OCI-LY3 (cell line): ENCODE data around the gene TP53INP2.

ENCODE experiments used
- CTCF ChIP-seq: fragments of 200-600, 300-600 bp; sonication (generic); IDR thresholded peaks from 2 replicates; pipeline ENCODE4 v1.5.1; 2014; ENCODE audit warnings: antibody characterized with exemption, low read length, low read depth
- EZH2phosphoT487 ChIP-seq: fragments of 200-600 bp; shearing (Covaris generic); IDR thresholded peaks from 2 replicates; pipeline ENCODE4 v1.6.1; 2018; ENCODE audit warnings: antibody characterized with exemption, mixed run types, low read depth

GRCh38 chr20:34743039-34743438, 38.9 kb downstream of the TP53INP2 start:
- TF ChIP-seq CTCF (no peak), EZH2phosphoT487 (no peak)
